ENCODE results near the gene CYTH3. TPM values are rescaled to one million over a fixed set of nuclear protein-coding genes. Genes with fewer than 3 reads are reported as not detected.

Gene CYTH3
- total and polyA plus RNA-seq, 2 of the 13 experiments (the other 11 are each of a cell fraction or from before 2014, with no cell fraction given) = 3.1 to 3.8 TPM

DNA sequence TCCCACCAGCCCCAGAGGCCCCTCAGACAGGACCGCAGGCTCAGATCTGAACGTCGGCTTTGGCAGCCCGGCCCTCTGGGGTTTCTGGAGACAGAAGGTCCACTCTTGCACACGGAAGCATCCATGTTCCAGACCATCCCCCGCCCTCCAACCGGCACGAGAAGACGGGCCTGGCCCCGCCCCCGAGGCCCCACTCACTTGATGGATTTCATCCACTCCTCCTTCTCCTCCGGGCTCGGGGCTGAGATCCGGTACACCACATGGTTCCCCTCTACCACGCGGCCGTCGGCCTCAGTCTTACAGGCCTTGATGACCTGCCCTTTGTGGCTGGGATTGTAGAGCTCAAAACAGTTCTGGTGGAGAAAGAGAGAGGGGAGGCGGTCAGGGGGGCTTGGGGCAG lies 107.3 kb downstream of the CYTH3 start:
- Histone ChIP-seq H3K4me2 (ENCODE audit: low read depth, low read length) (no peak overlapping the region), H4K20me1 (ENCODE audit: insufficient read depth, low read length) (no peaks in the 10 kb centered on the region), H3K9ac (ENCODE audit: insufficient read depth, low read depth, low read length) (no peak overlapping the region), H3K9me3 (ENCODE audit: low read length) (no peaks in the 10 kb centered on the region), H2AFZ (ENCODE audit: low read length) (no peak overlapping the region), H3K4me3 (replicated peaks in 1 of 3; ENCODE audit: insufficient read depth in 1 of 3, low read depth in 2 of 3, low read length in 3 of 3) (no peak overlapping the region), H3K27me3 (ENCODE audit: control insufficient read depth in 1 of 2, insufficient read depth in 2 of 2, low read length in 2 of 2) (no peaks in the 10 kb centered on the region), H3K36me3 (replicated peaks in 1 of 2; ENCODE audit: control insufficient read depth in 1 of 2, insufficient read depth in 2 of 2, low read length in 2 of 2) (peaks cover 1 to 13% of the 10 kb centered on the region in 2 experiments; a peak in 1 of 5 replicates), H3K4me1 (ENCODE audit: insufficient read depth, low read length) (peaks cover 21% of the 10 kb centered on the region), H3K79me2 (ENCODE audit: insufficient read depth, low read length) (no peaks in the 10 kb centered on the region), H3K27ac (ENCODE audit: extremely low read length, insufficient read depth, low read length) (no peak overlapping the region)
- CTCF ChIA-PET (ENCODE audit: low intra/inter-chr PET ratio, low total read pairs) = no interaction called here
- FAIRE-seq (no peak), ATAC-seq (no peak), DNase-seq (ENCODE audit: low spot score) (no peak)
- POLR2A ChIA-PET = no interaction called here
- 93% methylated on average over 16 of the region's 19 CpGs for WGBS (ENCODE audit: low lambda C conversion rate)
- no peak for TF ChIP-seq TBX2 (CRISPR knock-in tag; IDR thresholded peaks at IDR 0.05; ENCODE audit: borderline replicate concordance)
- no peak for TF ChIP-seq NCOA2 (CRISPR knock-in tag; IDR thresholded peaks at IDR 0.05)
- no peak for TF ChIP-seq ERF (CRISPR knock-in tag; IDR thresholded peaks at IDR 0.05)
- no peak for TF ChIP-seq ZNF816 (CRISPR knock-in tag; IDR thresholded peaks at IDR 0.05; ENCODE audit: borderline replicate concordance)
- no peak for TF ChIP-seq SPEN (CRISPR knock-in tag; IDR thresholded peaks at IDR 0.05; ENCODE audit: low read depth)
- no peak for TF ChIP-seq ZNF101 (CRISPR knock-in tag; IDR thresholded peaks at IDR 0.05; ENCODE audit: borderline replicate concordance, low read depth)
- TF ChIP-seq, protein P1, sequence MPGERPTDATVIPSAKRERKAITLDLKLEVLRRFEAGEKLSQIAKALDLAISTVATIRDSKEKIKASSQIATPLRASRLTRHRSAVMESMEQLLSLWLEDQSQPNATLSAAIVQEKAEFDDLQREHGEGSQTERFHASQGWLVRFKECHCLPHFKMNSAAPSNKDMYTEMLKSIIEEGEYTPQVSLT (CRISPR knock-in tag; IDR thresholded peaks at IDR 0.05; ENCODE audit: borderline replicate concordance, low read depth) = no peak
- no peak for TF ChIP-seq ZNF775 (CRISPR knock-in tag; IDR thresholded peaks at IDR 0.05; ENCODE audit: borderline replicate concordance)
- no peak for TF ChIP-seq SP5 (CRISPR knock-in tag; IDR thresholded peaks at IDR 0.05; ENCODE audit: borderline replicate concordance, low read depth)
- no peak for TF ChIP-seq RBAK (CRISPR knock-in tag; IDR thresholded peaks at IDR 0.05)
- TF ChIP-seq, protein P2, sequence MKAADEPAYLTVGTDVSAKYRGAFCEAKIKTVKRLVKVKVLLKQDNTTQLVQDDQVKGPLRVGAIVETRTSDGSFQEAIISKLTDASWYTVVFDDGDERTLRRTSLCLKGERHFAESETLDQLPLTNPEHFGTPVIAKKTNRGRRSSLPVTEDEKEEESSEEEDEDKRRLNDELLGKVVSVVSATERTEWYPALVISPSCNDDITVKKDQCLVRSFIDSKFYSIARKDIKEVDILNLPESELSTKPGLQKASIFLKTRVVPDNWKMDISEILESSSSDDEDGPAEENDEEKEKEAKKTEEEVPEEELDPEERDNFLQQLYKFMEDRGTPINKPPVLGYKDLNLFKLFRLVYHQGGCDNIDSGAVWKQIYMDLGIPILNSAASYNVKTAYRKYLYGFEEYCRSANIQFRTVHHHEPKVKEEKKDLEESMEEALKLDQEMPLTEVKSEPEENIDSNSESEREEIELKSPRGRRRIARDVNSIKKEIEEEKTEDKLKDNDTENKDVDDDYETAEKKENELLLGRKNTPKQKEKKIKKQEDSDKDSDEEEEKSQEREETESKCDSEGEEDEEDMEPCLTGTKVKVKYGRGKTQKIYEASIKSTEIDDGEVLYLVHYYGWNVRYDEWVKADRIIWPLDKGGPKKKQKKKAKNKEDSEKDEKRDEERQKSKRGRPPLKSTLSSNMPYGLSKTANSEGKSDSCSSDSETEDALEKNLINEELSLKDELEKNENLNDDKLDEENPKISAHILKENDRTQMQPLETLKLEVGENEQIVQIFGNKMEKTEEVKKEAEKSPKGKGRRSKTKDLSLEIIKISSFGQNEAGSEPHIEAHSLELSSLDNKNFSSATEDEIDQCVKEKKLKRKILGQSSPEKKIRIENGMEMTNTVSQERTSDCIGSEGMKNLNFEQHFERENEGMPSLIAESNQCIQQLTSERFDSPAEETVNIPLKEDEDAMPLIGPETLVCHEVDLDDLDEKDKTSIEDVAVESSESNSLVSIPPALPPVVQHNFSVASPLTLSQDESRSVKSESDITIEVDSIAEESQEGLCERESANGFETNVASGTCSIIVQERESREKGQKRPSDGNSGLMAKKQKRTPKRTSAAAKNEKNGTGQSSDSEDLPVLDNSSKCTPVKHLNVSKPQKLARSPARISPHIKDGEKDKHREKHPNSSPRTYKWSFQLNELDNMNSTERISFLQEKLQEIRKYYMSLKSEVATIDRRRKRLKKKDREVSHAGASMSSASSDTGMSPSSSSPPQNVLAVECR (CRISPR knock-in tag; IDR thresholded peaks at IDR 0.05; ENCODE audit: borderline replicate concordance) = no peak
- TF ChIP-seq MEIS1 (CRISPR knock-in tag; IDR thresholded peaks at IDR 0.05; ENCODE audit: borderline replicate concordance) = no peak
- TF ChIP-seq ZNF556 (CRISPR knock-in tag; IDR thresholded peaks at IDR 0.05; ENCODE audit: borderline replicate concordance) = no peak
- TF ChIP-seq, protein P3, sequence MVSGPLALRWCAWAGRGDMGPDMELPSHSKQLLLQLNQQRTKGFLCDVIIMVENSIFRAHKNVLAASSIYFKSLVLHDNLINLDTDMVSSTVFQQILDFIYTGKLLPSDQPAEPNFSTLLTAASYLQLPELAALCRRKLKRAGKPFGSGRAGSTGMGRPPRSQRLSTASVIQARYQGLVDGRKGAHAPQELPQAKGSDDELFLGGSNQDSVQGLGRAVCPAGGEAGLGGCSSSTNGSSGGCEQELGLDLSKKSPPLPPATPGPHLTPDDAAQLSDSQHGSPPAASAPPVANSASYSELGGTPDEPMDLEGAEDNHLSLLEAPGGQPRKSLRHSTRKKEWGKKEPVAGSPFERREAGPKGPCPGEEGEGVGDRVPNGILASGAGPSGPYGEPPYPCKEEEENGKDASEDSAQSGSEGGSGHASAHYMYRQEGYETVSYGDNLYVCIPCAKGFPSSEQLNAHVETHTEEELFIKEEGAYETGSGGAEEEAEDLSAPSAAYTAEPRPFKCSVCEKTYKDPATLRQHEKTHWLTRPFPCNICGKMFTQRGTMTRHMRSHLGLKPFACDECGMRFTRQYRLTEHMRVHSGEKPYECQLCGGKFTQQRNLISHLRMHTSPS (CRISPR knock-in tag; IDR thresholded peaks at IDR 0.05; ENCODE audit: low read depth) = no peak
- no peak for TF ChIP-seq SRY (CRISPR knock-in tag; IDR thresholded peaks at IDR 0.05)
- TF ChIP-seq THYN1 (CRISPR knock-in tag; IDR thresholded peaks at IDR 0.05; ENCODE audit: borderline replicate concordance, low read depth) = no peak
- TF ChIP-seq ZSCAN25 (CRISPR knock-in tag; IDR thresholded peaks at IDR 0.05) = no peak
- no peak for TF ChIP-seq ZNF780A (CRISPR knock-in tag; IDR thresholded peaks at IDR 0.05)
- in situ Hi-C loops (cut with HindIII; ENCODE audit: extremely low pct_ligation_motif_present, low pct_unique_long_range_greater_than_20kb) (loop anchor here (10.0 kb wide), 1 partner anchor 270 kb away; no protein-coding TSS in a partner anchor), intact Hi-C loops (cut with micrococcal nuclease; ENCODE audit: unreplicated experiment) (no loop called here)
- BruUV-seq (replicated peaks) = no TSS peak
